Measurements from ENCODE around the gene ID4.

GRCh38 chr6:19870322-19870721 lies 33.2 kb downstream of the ID4 start:
- TF ChIP-seq CTCF (IDR thresholded peaks at IDR 0.05 in 4 of 5, conservative IDR thresholded peaks at IDR 0.05 in 1 of 5) (no peak), POLR2A (IDR thresholded peaks at IDR 0.05) (no peak)
